Common myeloid progenitor, CD34-positive (primary cell): ENCODE results near the gene GMIP.
A peak's percentile ranks its signal among the peaks of the same experiment; 100 is the strongest.
"Not testable (repeated sequence)": the region's sequence is repeated elsewhere in the genome, so short reads cannot be mapped to it uniquely, and the experiment has no call there.

Experiments used
- CTCF ChIA-PET: fragments of 350-600 bp; sonication (Branson Sonifier 250); formaldehyde crosslinking; loops from one replicate; lab custom pipeline; 2021; ENCODE audit warnings: antibody characterized with exemption; lab: Charles Lee
- POLR2A ChIA-PET: fragments of 350-600 bp; sonication (Branson Sonifier 250); formaldehyde crosslinking; loops from one replicate; lab custom pipeline; 2021; ENCODE audit warnings: antibody characterized with exemption; lab: Charles Lee
- DNase-seq, 3 donors: peaks; one replicate each; pipeline versions ENCODE4 v3.0.0 to v3.0.0-alpha.2; 2013
- H3K27ac ChIP-seq, 2 experiments: 1 replicate in 1 of 2; 2 replicates in 1 of 2; pipeline ENCODE4 v1.7.0; 2013; ENCODE audit warnings: inconsistent platforms in 2 of 2, low read length in 2 of 2, mild to moderate bottlenecking in 2 of 2, low read depth in 1 of 2, moderate library complexity in 1 of 2; ENCODE audit not compliant: severe bottlenecking in 2 of 2, insufficient read depth in 1 of 2, poor library complexity in 1 of 2
- H3K27me3 ChIP-seq, 5 experiments: replicated peaks in 2 of 5; 1 replicate in 3 of 5; 2 replicates in 2 of 5; pipeline versions ENCODE4 v1.6.1 to v1.7.0; 2013; ENCODE audit warnings: low read length in 4 of 5, mild to moderate bottlenecking in 2 of 5, moderate library complexity in 2 of 5, inconsistent platforms in 1 of 5; ENCODE audit not compliant: insufficient read depth in 5 of 5, control insufficient read depth in 4 of 5
- H3K36me3 ChIP-seq, 4 experiments: 1 replicate in 2 of 4; 2 replicates in 2 of 4; pipeline versions ENCODE4 v1.6.1 to v1.7.0; 2013; ENCODE audit warnings: low read length in 3 of 4, control low read depth in 1 of 4, mild to moderate bottlenecking in 1 of 4; ENCODE audit not compliant: control insufficient read depth in 4 of 4, insufficient read depth in 4 of 4
- H3K4me1 ChIP-seq, 4 experiments: 1 replicate in 3 of 4; 2 replicates in 1 of 4; pipeline versions ENCODE4 v1.6.1 to v1.7.1; 2013; ENCODE audit warnings: low read length in 3 of 4, mild to moderate bottlenecking in 3 of 4, control low read depth in 1 of 4, inconsistent platforms in 1 of 4, moderate library complexity in 1 of 4; ENCODE audit not compliant: control insufficient read depth in 4 of 4, insufficient read depth in 4 of 4; ENCODE audit errors: control extremely low read depth in 1 of 4
- H3K4me3 ChIP-seq, 7 experiments: 1 replicate in 4 of 7; 2 replicates in 3 of 7; pipeline versions ENCODE4 v1.5.1 to v1.7.0; 2013; ENCODE audit warnings: mild to moderate bottlenecking in 7 of 7, low read length in 6 of 7, moderate library complexity in 6 of 7, inconsistent platforms in 2 of 7, low read depth in 2 of 7, control low read depth in 1 of 7; ENCODE audit not compliant: insufficient read depth in 4 of 7, control insufficient read depth in 1 of 7; ENCODE audit errors: extremely low read depth in 1 of 7
- H3K9me3 ChIP-seq, 5 experiments: 1 replicate in 4 of 5; 2 replicates in 1 of 5; pipeline versions ENCODE4 v1.6.1 to v1.7.1; 2013; ENCODE audit warnings: low read length in 4 of 5, mild to moderate bottlenecking in 2 of 5, inconsistent platforms in 1 of 5, low read depth in 1 of 5, moderate library complexity in 1 of 5; ENCODE audit not compliant: control insufficient read depth in 4 of 5, insufficient read depth in 2 of 5; ENCODE audit errors: control extremely low read depth in 1 of 5
- WGBS: methylation state at CpG from one replicate; pipeline ENCODE4 v1.1.5; 2013; ENCODE audit not compliant: insufficient coverage; 5-methylcytosine and 5-hydroxymethylcytosine counted together

The GMIP gene

DNA sequence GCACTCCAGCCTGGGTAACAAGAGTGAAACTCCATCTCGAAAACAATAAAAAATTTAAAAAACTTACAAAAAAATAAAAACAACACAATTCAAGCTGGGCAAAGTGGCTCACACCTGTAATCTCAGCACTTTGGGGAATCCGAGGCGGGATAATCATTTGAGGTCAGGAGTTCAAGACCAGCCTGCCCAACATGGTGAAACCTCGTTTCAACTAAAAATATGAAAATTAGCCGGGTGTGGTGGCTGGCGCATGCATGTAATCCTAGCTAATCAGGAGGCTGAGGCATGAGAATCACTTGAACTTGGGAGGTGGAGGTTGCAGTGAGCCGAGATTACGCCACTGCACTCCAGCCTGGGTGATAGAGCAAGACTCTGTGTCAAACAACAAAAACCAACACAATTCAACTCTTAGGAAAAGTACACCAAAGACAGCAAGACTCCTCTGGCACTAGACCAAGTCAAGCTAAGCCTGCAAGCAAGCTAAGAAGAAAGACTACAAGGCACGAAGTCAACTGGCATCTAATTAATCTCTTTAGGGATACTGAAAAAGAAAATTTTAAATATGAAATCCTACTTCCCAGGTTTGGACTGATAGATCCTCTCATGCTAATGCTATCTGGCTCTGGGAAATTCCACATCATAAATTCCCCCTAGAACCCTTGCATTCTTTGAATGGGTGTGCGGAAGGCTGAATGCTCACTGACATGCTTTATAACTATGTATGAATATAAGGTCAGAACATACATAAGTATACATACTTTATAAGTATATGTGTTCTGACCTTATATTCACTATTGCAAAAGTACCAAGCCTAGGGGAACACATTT is 32.9 kb downstream of the GMIP start:
- H3K9me3 ChIP-seq, result no peaks in the 10 kb centered on the region
- no peaks in the 10 kb centered on the region for H3K36me3 ChIP-seq
- WGBS, result 100% methylated on average over 3 of the region's 10 CpGs
- no peak overlapping the region for H3K4me3 ChIP-seq
- ChIA-PET CTCF (no interaction called here), POLR2A (no interaction called here)
- H3K27me3 ChIP-seq, result no peaks in the 10 kb centered on the region
- peaks cover 2 to 7% (median 5%) of the 10 kb centered on the region in 4 experiments for H3K4me1 ChIP-seq
- DNase-seq, result no peak
- no peak overlapping the region for H3K27ac ChIP-seq

DNA sequence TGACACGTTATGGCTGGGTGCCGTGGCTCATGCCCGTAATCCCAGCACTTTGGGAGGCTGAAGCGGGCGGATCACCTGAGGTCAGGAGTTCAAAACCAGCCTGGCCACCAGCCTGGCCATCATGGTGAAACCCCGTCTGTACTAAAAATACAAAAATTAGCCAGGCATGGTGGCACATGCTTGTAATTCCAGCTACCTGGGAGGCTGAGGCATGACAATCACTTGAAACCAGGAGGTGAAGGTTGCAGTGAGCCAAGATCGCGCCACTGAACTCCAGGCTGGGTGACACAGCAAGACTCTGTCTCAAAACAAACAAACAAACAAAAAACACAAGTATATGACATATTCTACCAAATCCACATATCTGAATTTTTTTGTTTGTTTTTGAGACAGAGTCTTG is 36.8 kb downstream of the GMIP start:
- 100% methylated on average over 6 of the region's 8 CpGs for WGBS
- H3K9me3 ChIP-seq, H3K4me3 ChIP-seq, H3K36me3 ChIP-seq, H3K27me3 ChIP-seq, H3K27ac ChIP-seq, DNase-seq, CTCF ChIA-PET: not testable (repeated sequence)
- peaks cover 4 to 13% (median 8%) of the 10 kb centered on the region in 4 experiments for H3K4me1 ChIP-seq
- POLR2A ChIA-PET, result interaction anchor here (1.1 kb wide), 1 partner anchor 11 kb away, joined by 3 read pairs; no protein-coding TSS in a partner anchor

DNA sequence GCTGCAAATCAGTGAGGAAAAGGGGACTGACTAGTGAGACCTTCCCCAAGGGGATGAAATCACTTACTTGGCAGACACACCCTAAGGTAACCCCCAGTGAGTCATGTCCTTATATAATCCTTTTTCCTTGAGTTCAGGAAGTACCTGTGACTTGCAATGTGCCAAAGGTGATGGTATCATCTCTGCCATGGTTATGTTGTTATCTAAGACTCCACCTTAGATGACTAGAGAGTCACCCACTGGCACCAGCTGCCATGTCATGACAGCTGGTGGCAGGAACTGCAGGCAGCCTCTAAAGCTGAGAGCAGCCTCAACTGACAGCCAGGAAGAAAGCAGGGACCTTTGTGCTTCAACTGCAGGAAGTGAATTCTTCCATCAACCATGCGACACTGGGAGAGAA is 37.4 kb downstream of the GMIP start:
- H3K9me3 ChIP-seq, result no peaks in the 10 kb centered on the region
- H3K4me3 ChIP-seq, result no peak overlapping the region
- CTCF ChIA-PET, result interaction anchor here (0.8 to 1.0 kb wide), 3 partner anchors 10 to 26 kb away, joined by 3 read pairs; no protein-coding TSS in a partner anchor
- POLR2A ChIA-PET, result interaction anchor here (1.1 kb wide), 1 partner anchor 10 kb away, joined by 3 read pairs; no protein-coding TSS in a partner anchor
- DNase-seq, result peak; percentile 24 to 87 (median 70)
- H3K36me3 ChIP-seq, result no peaks in the 10 kb centered on the region
- H3K27ac ChIP-seq, result no peak overlapping the region
- 14% methylated on average over 1 of the region's 1 CpG for WGBS
- H3K4me1 ChIP-seq, result peaks cover 4 to 13% (median 8%) of the 10 kb centered on the region in 4 experiments
- no peaks in the 10 kb centered on the region for H3K27me3 ChIP-seq

DNA sequence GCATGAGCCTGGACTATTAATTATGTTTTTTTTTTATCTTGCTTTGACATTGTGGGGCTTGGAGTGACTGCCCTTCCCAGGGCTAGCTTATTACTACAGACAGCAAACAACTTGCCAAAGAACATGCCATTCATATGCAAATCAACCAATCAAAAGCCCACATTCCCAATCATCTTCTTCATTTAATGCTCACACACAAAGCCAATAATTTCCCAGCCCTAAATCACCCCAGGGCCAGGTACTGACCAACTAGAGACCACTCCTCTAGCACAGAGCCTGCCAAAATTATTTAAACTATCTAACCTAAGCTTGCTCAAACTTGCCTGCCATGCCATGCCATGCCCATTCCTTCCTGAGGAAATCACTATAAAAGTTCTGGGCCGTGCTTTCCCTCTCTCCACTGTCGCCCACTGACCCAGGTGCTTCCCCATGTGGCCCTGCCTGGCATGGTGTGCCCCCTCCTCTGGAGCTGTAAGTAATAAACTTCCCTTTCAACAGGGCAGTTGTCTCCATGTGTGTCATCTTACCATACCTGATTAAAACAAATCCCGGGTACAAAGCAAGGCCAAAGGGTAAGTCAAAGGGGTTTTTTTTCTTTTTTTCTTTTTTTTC is 40.6 kb downstream of the GMIP start:
- Histone ChIP-seq H3K9me3 (no peaks in the 10 kb centered on the region), H3K4me3 (no peak overlapping the region), H3K4me1 (peaks cover 4 to 13% (median 8%) of the 10 kb centered on the region in 4 experiments), H3K27ac (no peak overlapping the region), H3K36me3 (no peaks in the 10 kb centered on the region), H3K27me3 (no peaks in the 10 kb centered on the region)
- DNase-seq, result peak in 2 of 3 donors; percentile 36 to 58
- POLR2A ChIA-PET, result interaction anchor here (1.1 kb wide), 1 partner anchor 10 kb away, joined by 3 read pairs; no protein-coding TSS in a partner anchor
- CTCF ChIA-PET, result interaction anchor here (1.0 to 1.4 kb wide), 4 partner anchors 9 to 41 kb away, joined by 3 to 4 read pairs (median 3); partner anchors contain the start of gene GMIP
- 33% methylated on average over 3 of the region's 3 CpGs for WGBS

DNA sequence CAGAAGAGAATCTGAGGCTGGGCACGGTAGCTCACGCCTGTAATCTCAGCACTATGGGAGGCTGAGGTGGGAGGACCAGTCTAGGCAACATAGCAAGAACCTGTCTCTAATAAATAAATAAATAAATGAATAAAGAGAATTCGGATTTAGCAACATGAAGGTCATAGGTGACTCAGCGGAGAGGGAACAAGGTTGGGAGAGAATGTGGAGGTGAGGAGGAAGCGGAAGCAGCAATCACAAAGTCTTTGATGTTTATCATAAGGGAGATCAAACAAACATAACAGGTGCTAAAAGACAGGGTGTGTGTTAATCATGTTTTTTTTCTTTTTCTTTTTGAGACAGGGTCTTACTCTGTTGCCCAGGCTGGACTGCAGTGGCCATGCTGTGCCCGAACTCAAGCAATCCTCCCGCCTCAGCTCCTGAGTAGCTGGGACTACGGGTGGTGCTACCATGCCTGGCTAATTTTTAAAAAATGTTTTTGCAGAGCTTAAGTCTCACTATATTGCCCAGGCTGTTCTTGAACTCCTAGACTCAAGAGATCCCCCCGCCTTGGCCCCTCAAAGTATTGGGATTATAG is 41.2 kb downstream of the GMIP start:
- WGBS, result 95% methylated on average over 7 of the region's 9 CpGs
- H3K4me1 ChIP-seq, result peaks cover 4 to 13% (median 8%) of the 10 kb centered on the region in 4 experiments
- no peaks in the 10 kb centered on the region for H3K36me3 ChIP-seq
- H3K9me3 ChIP-seq, result no peaks in the 10 kb centered on the region
- H3K27ac ChIP-seq, result no peak overlapping the region
- POLR2A ChIA-PET, result interaction anchor here (1.1 kb wide), 1 partner anchor 11 kb away, joined by 3 read pairs; no protein-coding TSS in a partner anchor
- H3K27me3 ChIP-seq, result no peaks in the 10 kb centered on the region
- no peak overlapping the region for H3K4me3 ChIP-seq
- CTCF ChIA-PET, result interaction anchor here (1.0 to 1.4 kb wide), 4 partner anchors 10 to 42 kb away, joined by 3 to 4 read pairs (median 3); partner anchors contain the start of gene GMIP
- DNase-seq, result no peak

DNA sequence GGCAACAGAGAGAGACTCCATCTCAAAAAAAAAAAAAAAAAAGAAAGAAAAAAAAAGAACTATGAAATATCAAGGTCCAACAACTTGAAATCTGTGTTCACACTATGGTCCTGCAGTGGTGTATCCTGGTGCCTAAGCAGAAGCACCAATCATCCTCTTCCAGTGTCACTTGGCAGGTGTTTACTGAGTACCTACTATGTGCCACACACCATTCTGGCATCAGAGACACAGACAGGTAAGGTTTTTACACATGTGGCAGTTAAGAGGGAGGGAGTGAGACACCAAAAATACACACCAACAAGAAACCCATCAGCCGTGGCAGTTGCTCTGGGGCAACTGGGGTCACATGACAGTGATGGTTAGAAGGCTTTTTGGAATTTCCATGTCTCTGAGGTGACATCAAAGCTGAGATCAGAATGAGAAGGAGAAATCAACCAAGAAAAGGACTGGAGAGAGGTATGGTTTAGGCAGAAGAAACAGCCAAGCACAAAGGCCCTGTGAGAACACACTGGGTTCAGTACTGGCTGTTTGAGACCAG is 42.6 kb downstream of the GMIP start:
- ChIA-PET CTCF (no interaction called here), POLR2A (no interaction called here)
- Histone ChIP-seq H3K4me3 (no peak overlapping the region), H3K36me3 (no peaks in the 10 kb centered on the region), H3K27me3 (no peaks in the 10 kb centered on the region), H3K4me1 (peaks cover 0 to 7% (median 5%) of the 10 kb centered on the region in 4 experiments), H3K9me3 (no peaks in the 10 kb centered on the region), H3K27ac (no peak overlapping the region)
- no CpG with 5 or more reads among the region's 1 CpG for WGBS
- no peak for DNase-seq
